Naive thymus-derived CD4-positive, alpha-beta T cell (primary cell): ENCODE measurements around the gene TNK2. TPM values are rescaled to one million over a fixed set of nuclear protein-coding genes. Genes with fewer than 3 reads are reported as not detected.

Source experiments
- ATAC-seq: fragments of 150-1000 bp; cut with Tn5 transposase; 2 replicates; pipeline ENCODE4 v1.10.0; 2021; ENCODE audit warnings: mild to moderate bottlenecking, moderate library complexity
- CTCF ChIA-PET: fragments of 350-600 bp; sonication (Branson Sonifier 250); formaldehyde crosslinking; loops from one replicate; lab custom pipeline; 2021; ENCODE audit warnings: antibody characterized with exemption; lab: Charles Lee
- POLR2A ChIA-PET: fragments of 350-600 bp; sonication (Branson Sonifier 250); formaldehyde crosslinking; loops from one replicate; lab custom pipeline; 2021; ENCODE audit warnings: antibody characterized with exemption, inconsistent platforms; lab: Charles Lee
- DNase-seq, 9 donors: peaks; one replicate each; pipeline versions ENCODE4 v3.0.0 to v3.0.0-alpha.2; 2020 to 2022; ENCODE audit warnings: mixed read lengths in 1 of 9
- H3K27ac ChIP-seq: one replicate; pipeline ENCODE4 v1.7.0; 2013; ENCODE audit warnings: mild to moderate bottlenecking, low read depth, low read length, moderate library complexity
- H3K27me3 ChIP-seq, 2 donors: one replicate each; pipeline ENCODE4 v1.7.0; 2013; ENCODE audit warnings: low read length in 2 of 2, mild to moderate bottlenecking in 2 of 2, moderate library complexity in 2 of 2; ENCODE audit not compliant: control insufficient read depth in 2 of 2, insufficient read depth in 2 of 2
- H3K36me3 ChIP-seq, 3 experiments: 1 replicate in 2 of 3; 2 replicates in 1 of 3; pipeline ENCODE4 v1.7.0; 2013; ENCODE audit warnings: low read length in 3 of 3, mild to moderate bottlenecking in 3 of 3, moderate library complexity in 1 of 3; ENCODE audit not compliant: insufficient read depth in 3 of 3, control insufficient read depth in 2 of 3
- H3K4me1 ChIP-seq, 2 donors: one replicate each; pipeline ENCODE4 v1.7.0; 2013; ENCODE audit warnings: low read length in 2 of 2, mild to moderate bottlenecking in 2 of 2, moderate library complexity in 1 of 2; ENCODE audit not compliant: control insufficient read depth in 2 of 2, insufficient read depth in 2 of 2
- H3K4me3 ChIP-seq: 2 replicates; pipeline ENCODE4 v1.7.0; 2013; ENCODE audit warnings: mild to moderate bottlenecking, low read length
- H3K9me3 ChIP-seq, 3 experiments: 1 replicate in 2 of 3; 2 replicates in 1 of 3; pipeline ENCODE4 v1.7.0; 2013; ENCODE audit warnings: low read length in 3 of 3; ENCODE audit not compliant: control insufficient read depth in 2 of 3
- H3K27ac Mint-ChIP-seq, 9 donors: one replicate each; pipeline ENCODE4 v1.8.0; 2020 to 2022; ENCODE audit warnings: mixed read lengths in 9 of 9, mild to moderate bottlenecking in 8 of 9, moderate library complexity in 5 of 9, inconsistent platforms in 2 of 9
- H3K27me3 Mint-ChIP-seq, 5 donors: one replicate each; pipeline ENCODE4 v1.8.0; 2021 to 2022; ENCODE audit warnings: mixed read lengths in 5 of 5, mild to moderate bottlenecking in 1 of 5
- H3K36me3 Mint-ChIP-seq, 5 donors: one replicate each; pipeline ENCODE4 v1.8.0; 2020 to 2022; ENCODE audit warnings: mixed read lengths in 5 of 5, mild to moderate bottlenecking in 3 of 5, inconsistent platforms in 1 of 5
- H3K4me1 Mint-ChIP-seq, 7 donors: one replicate each; pipeline ENCODE4 v1.8.0; 2020 to 2022; ENCODE audit warnings: mixed read lengths in 7 of 7, mild to moderate bottlenecking in 3 of 7, inconsistent platforms in 1 of 7
- H3K4me3 Mint-ChIP-seq, 10 donors: one replicate each; pipeline ENCODE4 v1.8.0; 2020 to 2022; ENCODE audit warnings: mild to moderate bottlenecking in 10 of 10, mixed read lengths in 10 of 10, moderate library complexity in 6 of 10, inconsistent platforms in 2 of 10
- H3K9me3 Mint-ChIP-seq, 11 donors: one replicate each; pipeline ENCODE4 v1.8.0; 2020 to 2022; ENCODE audit warnings: mixed read lengths in 11 of 11, mild to moderate bottlenecking in 4 of 11, inconsistent platforms in 1 of 11, moderate library complexity in 1 of 11
- intact Hi-C, 2 donors: fragments of 100-400 bp; cut with micrococcal nuclease; formaldehyde crosslinking; loops; one replicate each; pipeline ENCODE4 v1.15.1; 2023
- polyA plus RNA-seq, 2 donors: library from polyadenylated mRNA; unstranded; fragments of 300-500 nt; fragmentation: Illumina TruSeq; gene quantifications; one replicate each; pipeline ENCODE4 v1.2.3, GENCODE V29; 2021
- total RNA-seq, 6 experiments: library from RNA in 5 of 6; stranded (reverse) in 5 of 6; gene quantifications; 1 replicate in 5 of 6; 2 replicates in 1 of 6; pipeline ENCODE4 v1.2.3 and lab custom pipeline; 2021 to 2026

Gene TNK2
- total and polyA plus RNA-seq, 7 experiments from 2014 or later = 2.0 to 196 (median 184) TPM

DNA sequence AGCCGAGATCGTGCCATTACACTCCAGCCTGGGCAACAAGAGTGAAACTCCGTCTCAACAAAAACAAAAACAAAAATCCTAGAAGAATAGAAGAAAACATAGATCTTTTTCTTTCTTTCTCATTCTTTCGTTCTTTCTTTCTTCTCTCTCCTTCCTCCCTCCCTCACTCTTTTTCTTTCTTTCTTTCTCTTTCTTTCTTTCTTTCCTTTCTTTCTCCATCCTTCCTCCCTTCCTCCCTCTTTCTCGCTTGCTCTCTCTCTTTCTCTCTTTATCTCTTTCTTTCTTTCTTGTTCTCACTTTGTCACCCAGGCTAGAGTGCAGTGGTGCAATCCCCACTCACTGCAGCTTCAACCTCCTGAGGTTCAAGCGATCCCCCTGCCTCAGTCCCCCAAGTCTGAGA is 62.9 kb downstream of the TNK2 start:
- H3K27ac ChIP-seq = no peak overlapping the region
- ChIA-PET CTCF (no interaction called here), POLR2A (no interaction called here)
- Mint-ChIP-seq H3K27me3 (peaks cover 0 to 4% (median 0%) of the 10 kb centered on the region in 5 donors), H3K36me3 (no peaks in the 10 kb centered on the region), H3K27ac (no peak overlapping the region), H3K4me1 (peaks cover 0 to 9% (median 0%) of the 10 kb centered on the region in 7 donors), H3K4me3 (no peak overlapping the region), H3K9me3 (no peaks in the 10 kb centered on the region)
- H3K27me3 ChIP-seq = no peaks in the 10 kb centered on the region
- no peaks in the 10 kb centered on the region for H3K9me3 ChIP-seq
- H3K4me1 ChIP-seq = no peaks in the 10 kb centered on the region
- ATAC-seq (no peak), DNase-seq (no peak)
- H3K36me3 ChIP-seq = no peaks in the 10 kb centered on the region
- no peak overlapping the region for H3K4me3 ChIP-seq
- intact Hi-C loops = no loop called here

DNA sequence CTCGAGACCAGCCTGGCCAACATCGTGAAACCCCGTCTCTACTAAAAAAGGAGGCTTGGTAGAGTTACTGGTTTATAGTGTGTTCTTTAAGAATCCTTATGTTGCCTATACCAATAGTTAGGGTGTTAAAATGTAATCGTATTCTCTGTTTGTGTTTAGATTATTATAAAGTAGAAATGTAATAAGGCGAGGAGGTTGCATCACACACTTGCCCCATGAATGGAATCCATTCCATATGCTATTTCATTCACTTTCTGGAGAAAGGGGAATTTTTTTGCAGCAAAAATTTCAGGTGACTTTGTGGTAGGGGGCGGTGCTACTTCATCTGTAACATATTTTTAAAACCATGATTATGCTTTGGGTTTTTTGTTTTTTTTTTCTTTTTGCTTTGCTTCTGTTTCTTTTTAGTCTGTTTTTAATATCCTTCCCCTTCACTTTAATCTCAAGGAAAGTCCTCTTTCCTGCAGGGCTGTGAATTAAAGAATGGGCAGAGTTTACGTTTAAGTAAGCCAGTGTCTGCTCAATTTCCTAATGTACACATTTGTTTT is 63.6 kb downstream of the TNK2 start:
- DNase-seq (no peak), ATAC-seq (no peak)
- no peaks in the 10 kb centered on the region for H3K9me3 Mint-ChIP-seq
- no peaks in the 10 kb centered on the region for H3K36me3 Mint-ChIP-seq
- Histone ChIP-seq H3K4me1 (no peaks in the 10 kb centered on the region), H3K4me3 (no peak overlapping the region), H3K27me3 (no peaks in the 10 kb centered on the region), H3K27ac (no peak overlapping the region), H3K36me3 (no peaks in the 10 kb centered on the region), H3K9me3 (no peaks in the 10 kb centered on the region)
- H3K4me3 Mint-ChIP-seq = no peak overlapping the region
- no peak overlapping the region for H3K27ac Mint-ChIP-seq
- ChIA-PET CTCF (interaction anchor here (1.0 kb wide), 1 partner anchor 16 kb away, joined by 3 read pairs; no protein-coding TSS in a partner anchor), POLR2A (no interaction called here)
- H3K27me3 Mint-ChIP-seq = peaks cover 0 to 4% (median 0%) of the 10 kb centered on the region in 5 donors
- intact Hi-C loops = no loop called here
- H3K4me1 Mint-ChIP-seq = peaks cover 0 to 9% (median 0%) of the 10 kb centered on the region in 7 donors

DNA sequence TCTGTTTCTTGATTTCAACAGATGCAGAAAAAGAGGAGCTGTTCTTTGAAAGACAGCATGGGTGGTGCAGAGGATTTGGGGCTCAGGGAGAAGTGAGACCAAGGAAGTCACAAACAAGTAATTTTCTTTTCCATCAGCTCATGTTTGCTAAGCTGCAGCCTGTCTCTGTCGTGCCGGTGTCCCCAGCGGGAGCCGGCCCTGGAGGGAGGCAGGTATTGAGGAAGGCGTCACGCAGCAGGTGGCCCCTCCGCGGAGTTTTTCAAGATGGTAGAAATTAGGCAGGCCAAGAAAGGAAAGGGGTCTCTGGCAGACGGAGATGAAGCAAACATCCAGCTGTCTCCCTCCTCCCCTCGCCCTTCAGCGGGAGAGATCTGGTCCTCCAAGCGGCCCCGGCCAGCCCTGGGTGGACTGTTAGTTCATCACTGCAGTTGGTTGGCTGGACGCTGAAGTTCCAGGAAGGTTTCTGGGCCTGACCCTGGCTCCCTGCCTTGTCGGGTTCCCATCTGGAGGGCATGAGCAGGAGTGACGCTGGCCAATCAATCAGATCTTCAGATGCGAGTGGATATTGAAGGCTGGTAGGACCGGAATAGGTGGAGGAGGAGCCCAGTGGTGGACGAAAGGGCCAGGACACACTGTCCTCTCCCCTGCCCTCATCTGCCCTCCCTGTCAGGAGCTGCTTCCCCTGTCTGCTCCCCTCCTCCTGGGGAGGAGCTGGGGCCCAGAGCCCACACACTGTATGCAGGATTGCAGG is 68.9 kb downstream of the TNK2 start:
- ATAC-seq (no peak), DNase-seq (no peak)
- Mint-ChIP-seq H3K4me1 (no peaks in the 10 kb centered on the region), H3K27me3 (peaks cover 0 to 7% (median 0%) of the 10 kb centered on the region in 5 donors), H3K36me3 (no peaks in the 10 kb centered on the region), H3K9me3 (no peaks in the 10 kb centered on the region), H3K4me3 (no peak overlapping the region), H3K27ac (no peak overlapping the region)
- Histone ChIP-seq H3K9me3 (no peaks in the 10 kb centered on the region), H3K4me3 (no peak overlapping the region), H3K27ac (no peak overlapping the region), H3K27me3 (no peaks in the 10 kb centered on the region), H3K4me1 (no peaks in the 10 kb centered on the region), H3K36me3 (no peaks in the 10 kb centered on the region)
- intact Hi-C loops = no loop called here
- POLR2A ChIA-PET = no interaction called here
- CTCF ChIA-PET = interaction anchor here (0.7 kb wide), 1 partner anchor 1497 kb away, joined by 3 read pairs; no protein-coding TSS in a partner anchor

DNA sequence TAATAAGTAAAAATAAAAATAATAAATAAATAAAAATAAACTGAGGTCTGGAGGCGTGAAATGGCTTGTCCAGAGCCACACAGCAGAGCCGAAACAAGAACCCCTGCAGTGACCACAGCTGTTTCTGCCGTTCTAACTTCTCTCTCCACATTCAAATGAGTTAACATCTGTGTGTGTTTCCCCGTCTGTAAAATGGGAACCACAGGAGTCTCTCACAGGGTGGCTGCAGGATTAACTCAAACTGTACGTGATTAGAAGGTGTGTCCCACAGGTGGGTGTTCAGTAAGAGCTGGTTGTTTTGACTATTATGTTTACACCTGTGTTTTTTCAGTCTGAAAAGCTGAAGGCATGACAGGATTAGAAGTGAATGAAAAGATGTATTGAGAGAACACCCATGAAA is 69.6 kb downstream of the TNK2 start:
- no peaks in the 10 kb centered on the region for H3K9me3 ChIP-seq
- ChIA-PET POLR2A (no interaction called here), CTCF (interaction anchor here (0.6 kb wide), 1 partner anchor 272 kb away, joined by 3 read pairs; no protein-coding TSS in a partner anchor)
- H3K4me3 ChIP-seq = no peak overlapping the region
- no peak for DNase-seq
- Mint-ChIP-seq H3K27ac (no peak overlapping the region), H3K9me3 (no peaks in the 10 kb centered on the region), H3K27me3 (peaks cover 0 to 7% (median 0%) of the 10 kb centered on the region in 5 donors), H3K36me3 (no peaks in the 10 kb centered on the region), H3K4me3 (no peak overlapping the region), H3K4me1 (no peaks in the 10 kb centered on the region)
- no peaks in the 10 kb centered on the region for H3K27me3 ChIP-seq
- H3K36me3 ChIP-seq = no peaks in the 10 kb centered on the region
- ATAC-seq = no peak
- H3K4me1 ChIP-seq = no peaks in the 10 kb centered on the region
- intact Hi-C loops = no loop called here
- no peak overlapping the region for H3K27ac ChIP-seq

DNA sequence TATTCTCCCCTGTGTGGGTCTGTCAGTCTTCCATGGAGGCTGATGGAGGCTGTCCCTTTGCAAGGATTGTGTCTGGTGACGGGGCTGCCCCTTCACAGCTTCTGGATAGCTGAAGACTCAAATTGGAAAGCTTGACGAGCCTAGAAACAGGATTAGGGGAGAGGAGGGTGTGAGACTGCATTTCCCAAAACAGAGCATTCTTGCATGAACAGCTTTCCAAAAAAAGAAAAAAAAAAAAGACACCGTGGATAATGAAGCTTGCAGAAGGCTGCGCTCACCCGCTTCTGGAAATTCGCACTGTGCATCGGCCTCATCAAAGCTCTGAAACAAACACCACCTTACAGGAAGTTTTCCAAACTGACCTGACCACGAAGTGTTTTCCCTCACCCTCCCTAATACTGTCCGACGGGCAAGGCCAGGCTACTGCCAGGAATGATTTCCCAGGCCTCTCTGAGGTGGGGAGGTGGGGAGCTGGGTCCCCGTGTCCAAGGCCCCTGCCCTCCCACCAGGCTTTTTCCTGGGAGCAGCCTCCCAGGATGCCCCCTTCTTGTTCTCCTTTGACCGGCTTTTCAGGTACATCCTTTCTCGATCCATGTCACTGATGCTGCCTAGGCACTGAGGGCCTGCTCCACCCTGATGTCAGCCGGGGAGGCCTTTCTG is 71.7 kb downstream of the TNK2 start:
- Histone ChIP-seq H3K9me3 (no peaks in the 10 kb centered on the region), H3K27ac (no peak overlapping the region), H3K36me3 (no peaks in the 10 kb centered on the region), H3K4me3 (no peak overlapping the region), H3K27me3 (no peaks in the 10 kb centered on the region), H3K4me1 (no peaks in the 10 kb centered on the region)
- POLR2A ChIA-PET = interaction anchor here (0.6 kb wide), 1 partner anchor 285 kb away, joined by 3 read pairs; no protein-coding TSS in a partner anchor
- Mint-ChIP-seq H3K36me3 (no peaks in the 10 kb centered on the region), H3K4me3 (no peak overlapping the region), H3K27ac (no peak overlapping the region), H3K27me3 (peaks cover 0 to 7% (median 0%) of the 10 kb centered on the region in 5 donors), H3K4me1 (no peaks in the 10 kb centered on the region), H3K9me3 (no peaks in the 10 kb centered on the region)
- ATAC-seq (no peak), DNase-seq (no peak)
- CTCF ChIA-PET = no interaction called here
- intact Hi-C loops = no loop called here

DNA sequence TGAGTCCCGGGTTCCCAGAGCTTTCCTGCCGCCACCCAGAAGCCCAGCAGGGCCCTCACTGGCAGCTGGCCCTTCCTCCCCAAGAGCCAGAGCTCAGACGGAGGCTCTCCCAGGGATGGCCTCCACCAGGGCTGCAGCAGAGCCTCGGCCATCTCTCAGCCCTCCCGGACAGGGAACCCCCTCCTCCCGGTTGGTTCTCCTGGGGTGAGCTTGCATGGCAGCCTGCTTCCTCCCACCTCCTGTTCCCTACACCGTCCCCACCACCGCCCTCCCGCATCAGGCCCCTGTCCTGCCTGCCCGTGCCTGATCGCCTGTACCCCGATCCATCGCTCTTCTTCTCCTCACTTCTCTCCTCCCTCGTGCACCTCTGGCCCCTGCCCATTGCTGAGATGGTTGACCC is 72.6 kb downstream of the TNK2 start:
- Mint-ChIP-seq H3K36me3 (no peaks in the 10 kb centered on the region), H3K27me3 (peaks cover 0 to 9% (median 0%) of the 10 kb centered on the region in 5 donors), H3K4me3 (no peak overlapping the region), H3K4me1 (no peaks in the 10 kb centered on the region), H3K27ac (peak overlapping the region in 1 of 9 donors; percentile 51), H3K9me3 (no peaks in the 10 kb centered on the region)
- H3K4me3 ChIP-seq = no peak overlapping the region
- H3K36me3 ChIP-seq = no peaks in the 10 kb centered on the region
- intact Hi-C loops = no loop called here
- CTCF ChIA-PET = no interaction called here
- POLR2A ChIA-PET = no interaction called here
- no peaks in the 10 kb centered on the region for H3K4me1 ChIP-seq
- DNase-seq (no peak), ATAC-seq (no peak)
- no peaks in the 10 kb centered on the region for H3K27me3 ChIP-seq
- H3K27ac ChIP-seq = no peak overlapping the region
- no peaks in the 10 kb centered on the region for H3K9me3 ChIP-seq
